GM18867 (cell line): ENCODE results near the gene HK2.

Experiments
- ATAC-seq: cut with Tn5 transposase; IDR thresholded peaks from one replicate; pipeline ENCODE4 v1.9.1; 2021; ENCODE audit warnings: mild to moderate bottlenecking, moderate library complexity; ENCODE audit not compliant: unreplicated experiment

Gene HK2

DNA sequence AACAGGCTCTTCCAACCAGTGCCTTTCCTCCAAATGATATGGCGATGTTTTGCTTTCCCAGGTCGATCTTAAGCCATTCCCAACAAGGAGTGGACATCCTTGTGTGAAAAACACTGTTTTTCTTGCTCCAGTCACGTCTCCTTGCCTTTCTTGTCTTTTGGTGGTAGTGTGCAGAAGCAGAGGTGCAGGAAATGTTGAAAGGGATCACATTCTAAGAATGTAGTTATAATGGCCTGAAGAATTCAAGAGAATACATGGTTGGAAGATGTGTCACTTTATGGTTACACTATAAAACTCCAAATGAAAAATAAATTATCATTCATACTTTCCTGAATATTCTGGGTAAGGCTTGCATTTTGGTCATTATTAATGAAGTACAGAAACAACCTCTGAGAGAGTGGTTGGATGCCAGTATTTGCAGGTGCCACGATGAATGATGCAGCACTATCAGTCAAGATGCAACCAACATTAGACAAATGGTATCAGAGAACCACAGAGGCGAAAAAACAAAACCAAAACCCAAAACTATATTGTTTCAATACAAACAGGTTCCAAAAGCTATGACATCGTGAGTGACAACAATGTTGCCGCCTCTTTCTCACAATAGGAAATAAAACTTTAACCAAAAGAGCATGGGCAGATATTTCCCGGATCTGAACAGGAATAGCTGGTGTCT lies 97.0 kb downstream of the HK2 start:
- ATAC-seq = peak; percentile 82

DNA sequence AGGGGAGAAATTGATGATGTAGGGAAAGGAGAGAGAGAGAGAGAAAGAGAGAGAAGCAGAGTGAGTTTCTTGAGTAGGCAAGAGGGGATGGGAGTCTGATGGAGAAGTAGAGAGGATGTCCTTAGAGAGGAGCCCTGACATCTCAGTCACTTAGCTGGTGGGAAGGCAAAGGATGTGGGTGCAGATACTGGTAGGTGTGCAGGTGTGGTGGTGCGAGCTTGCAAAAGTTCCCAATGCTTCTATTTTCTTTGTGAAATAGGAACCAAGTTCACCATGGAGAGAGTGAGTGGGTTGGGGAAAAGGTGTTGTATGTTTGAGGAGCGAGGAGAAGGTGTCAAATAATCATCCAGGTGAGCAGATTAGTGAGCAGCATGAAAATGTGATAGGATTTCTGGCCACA lies 98.0 kb downstream of the HK2 start:
- ATAC-seq = no peak

DNA sequence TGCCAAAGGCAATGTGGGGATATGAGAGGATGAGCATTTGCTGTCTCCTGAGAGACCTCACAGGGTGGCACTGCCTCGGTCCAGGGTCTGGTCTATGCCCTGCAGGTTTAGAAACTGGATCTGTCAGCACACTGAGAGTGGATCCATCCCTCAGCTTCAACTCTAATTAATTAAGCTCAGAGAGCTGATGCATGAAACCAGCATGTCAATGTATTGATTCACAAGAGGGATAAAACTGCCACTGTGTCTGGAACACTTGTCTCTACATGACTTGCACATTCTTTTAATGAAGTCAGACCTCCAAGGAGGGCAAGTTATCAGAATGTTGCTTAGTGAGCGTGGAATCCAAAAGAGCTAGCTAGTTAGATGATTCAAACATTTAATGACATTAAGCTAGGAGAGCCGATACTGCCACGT lies 102.1 kb downstream of the HK2 start:
- ATAC-seq = no peak

DNA sequence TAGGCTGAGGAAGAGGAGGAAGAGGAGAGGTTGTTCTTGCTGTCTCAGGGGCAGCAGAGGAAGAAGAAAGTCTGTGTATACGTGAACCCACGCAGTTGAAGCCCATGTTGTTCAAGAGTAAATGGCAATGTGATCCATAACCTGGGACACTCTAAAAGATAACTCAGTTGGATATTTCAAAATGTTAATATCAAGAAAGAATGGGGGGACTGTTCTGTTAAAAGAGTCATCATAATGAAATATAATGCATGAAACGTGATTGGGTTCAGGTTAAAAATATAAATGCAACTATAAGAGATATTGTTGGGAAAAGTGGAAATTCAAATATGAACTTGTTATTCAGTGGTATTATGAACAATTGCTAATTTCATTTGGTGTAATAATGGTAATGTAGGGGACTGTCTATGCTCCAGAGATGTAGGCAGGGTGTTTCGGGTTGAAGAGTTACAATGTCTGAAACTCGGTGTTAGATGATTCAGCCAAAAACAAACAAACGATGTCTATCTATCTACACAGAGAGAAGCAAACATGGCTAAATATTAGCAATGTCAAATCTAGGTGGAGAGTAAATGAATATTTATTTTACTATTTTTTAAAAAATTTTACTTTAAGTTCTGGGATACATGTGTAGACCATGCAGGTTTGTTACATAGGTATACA lies 103.4 kb downstream of the HK2 start:
- no peak for ATAC-seq

DNA sequence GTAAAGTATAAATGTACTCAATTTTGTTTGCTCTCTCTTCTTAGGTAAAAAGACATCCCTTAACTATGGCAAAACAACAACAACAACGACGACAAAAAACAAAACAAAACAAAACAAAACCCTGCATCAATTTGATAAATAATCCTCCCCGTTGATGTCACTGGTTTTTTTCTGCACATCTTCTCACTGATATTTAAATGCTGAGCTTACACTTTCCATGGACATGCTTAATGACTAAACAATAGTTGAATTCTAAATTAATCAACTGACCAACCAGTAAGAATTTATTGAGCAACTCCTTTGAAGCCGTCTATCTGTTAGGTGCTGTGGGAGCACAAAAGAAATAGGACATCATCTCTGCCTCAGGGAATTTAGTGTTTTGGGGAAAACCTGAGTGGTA lies 104.3 kb downstream of the HK2 start:
- ATAC-seq = no peak

DNA sequence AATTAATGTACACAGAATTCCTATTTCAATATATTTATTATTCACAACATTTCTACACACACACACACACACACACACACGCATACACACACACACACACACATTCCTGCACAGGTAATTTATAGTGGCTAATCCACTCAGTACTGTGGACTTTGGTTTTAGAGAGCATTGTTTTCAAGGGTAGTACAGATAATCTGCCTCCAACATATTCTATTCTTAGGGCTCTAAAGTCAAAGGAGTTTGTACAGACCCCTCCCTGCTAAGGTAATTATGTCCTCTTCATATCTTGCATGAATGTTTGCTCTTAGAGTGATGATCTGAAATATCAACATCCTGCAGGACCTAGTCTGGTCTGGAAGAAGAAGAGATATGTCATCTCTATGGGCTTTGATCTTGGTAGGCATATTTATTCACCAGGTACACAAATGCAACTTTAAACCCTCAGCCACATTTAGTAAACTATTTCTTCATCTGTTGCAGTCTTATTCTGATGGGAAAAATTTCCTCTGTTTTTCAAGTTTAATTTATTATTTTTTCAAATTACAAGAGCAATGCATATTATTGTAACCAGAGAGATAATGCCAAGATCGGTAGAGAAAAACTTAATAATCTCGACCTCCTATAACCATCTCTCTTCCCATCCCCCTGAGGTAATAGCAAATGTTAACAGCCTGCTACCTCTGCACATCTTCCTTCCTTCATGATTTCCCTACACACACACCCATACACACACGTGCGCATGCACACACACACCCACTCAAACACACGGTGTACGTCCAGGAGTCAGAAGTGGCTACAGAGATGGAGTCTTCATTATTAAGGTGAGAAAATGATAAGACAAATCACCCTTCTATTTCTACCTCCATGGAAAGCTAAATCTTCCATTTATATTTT lies 106.2 kb downstream of the HK2 start:
- ATAC-seq = no peak

GRCh38 chr2:74941284-74941683 lies 107.4 kb downstream of the HK2 start:
- ATAC-seq = no peak

GRCh38 chr2:74942263-74942662 lies 108.3 kb downstream of the HK2 start:
- no peak for ATAC-seq
